ENCODE results near the gene AGBL3.

Gene AGBL3

GRCh38 chr7:135150072-135150782 is 163.9 kb downstream of the AGBL3 start:
- no peak for DNase-seq

- DNase-seq = no peak
Measured at GRCh38 chr7:135151132-135151531, 164.8 kb downstream of the AGBL3 start.

DNA sequence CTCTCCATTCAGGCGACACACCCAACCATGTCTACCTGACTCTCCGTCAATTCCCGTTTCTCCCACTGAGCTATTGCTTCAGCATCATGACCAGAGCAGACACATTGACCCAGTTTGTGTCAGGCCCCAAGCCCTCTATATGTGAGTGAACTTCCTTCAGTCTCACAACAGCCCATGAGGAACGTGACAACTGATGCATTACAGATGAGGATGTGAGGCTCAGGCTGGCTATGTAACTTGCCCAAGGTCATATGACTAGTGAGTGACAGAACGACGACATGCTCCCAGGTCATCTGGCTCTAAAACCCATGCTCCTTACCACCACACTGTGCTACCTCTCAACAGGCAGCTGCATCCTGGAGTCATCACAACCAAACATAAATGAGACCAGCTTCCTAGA is 165.2 kb downstream of the AGBL3 start:
- no peak for DNase-seq

GRCh38 chr7:135152442-135152841 is 166.1 kb downstream of the AGBL3 start:
- no peak for DNase-seq

DNA sequence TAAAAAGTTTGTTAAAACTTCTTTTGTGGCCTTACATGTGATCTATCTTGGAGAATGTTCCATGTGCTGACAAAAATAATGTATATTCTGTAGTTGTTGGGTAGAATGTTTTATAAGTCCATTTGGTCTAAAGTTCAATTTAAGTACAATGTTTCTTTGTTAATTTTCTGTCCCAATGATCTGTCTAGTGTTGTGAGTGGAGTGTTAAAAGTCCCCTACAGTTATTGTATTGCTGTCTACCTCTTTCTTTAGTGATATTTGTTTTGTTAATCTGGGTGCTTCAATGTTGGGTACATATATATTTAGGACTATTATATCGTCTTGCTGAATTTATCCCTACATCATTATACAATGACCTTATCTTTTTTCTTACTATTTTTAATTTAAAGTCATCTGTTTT is 168.4 kb downstream of the AGBL3 start:
- no peak for DNase-seq

GRCh38 chr7:135156290-135156689 is 170.0 kb downstream of the AGBL3 start:
- DNase-seq = no peak

GRCh38 chr7:135158141-135158655 is 171.9 kb downstream of the AGBL3 start:
- DNase-seq = no peak

GRCh38 chr7:135158874-135159273 is 172.6 kb downstream of the AGBL3 start:
- no peak for DNase-seq

GRCh38 chr7:135159359-135160085 is 173.2 kb downstream of the AGBL3 start:
- peak; percentile 37 for DNase-seq

DNA sequence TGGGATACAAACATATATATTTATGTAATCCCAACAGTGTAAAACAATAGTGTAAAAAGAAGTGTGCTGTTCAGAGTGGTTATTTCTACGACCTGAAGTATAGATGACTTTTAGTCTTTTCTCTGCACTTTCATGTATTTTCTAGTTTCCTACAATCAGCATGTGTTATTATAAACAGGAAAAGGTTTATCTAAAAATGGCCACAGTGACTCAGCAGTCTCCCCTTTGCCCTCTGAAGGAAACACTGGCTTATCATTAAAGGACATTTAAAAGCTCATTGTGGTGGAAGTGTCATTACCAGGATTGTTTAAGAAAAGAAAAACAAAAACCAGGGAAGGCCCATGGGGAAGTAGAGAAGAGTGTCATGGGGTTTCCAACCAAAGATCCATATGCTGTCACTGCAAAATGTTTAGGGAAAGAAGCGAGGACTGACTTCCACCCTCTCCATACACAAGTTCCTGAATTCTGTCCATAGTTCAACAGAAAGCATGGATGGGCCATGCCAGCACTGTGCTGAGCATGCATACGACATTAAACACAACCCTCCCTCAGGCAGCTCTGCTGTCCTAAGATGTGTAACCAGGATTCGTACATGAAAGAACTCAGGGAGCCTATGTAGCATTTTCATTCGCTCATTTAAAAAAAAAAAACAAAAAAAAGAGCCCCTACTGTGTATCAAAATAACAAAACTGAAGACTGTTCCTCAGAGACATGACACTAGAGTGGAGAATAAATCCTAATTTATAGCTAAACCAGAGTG is 174.0 kb downstream of the AGBL3 start:
- peak; percentile 55 for DNase-seq

- no peak for DNase-seq
Measured at GRCh38 chr7:135160858-135161653, 174.7 kb downstream of the AGBL3 start.

- no peak for DNase-seq
Measured at GRCh38 chr7:135161669-135162068, 175.4 kb downstream of the AGBL3 start.

DNA sequence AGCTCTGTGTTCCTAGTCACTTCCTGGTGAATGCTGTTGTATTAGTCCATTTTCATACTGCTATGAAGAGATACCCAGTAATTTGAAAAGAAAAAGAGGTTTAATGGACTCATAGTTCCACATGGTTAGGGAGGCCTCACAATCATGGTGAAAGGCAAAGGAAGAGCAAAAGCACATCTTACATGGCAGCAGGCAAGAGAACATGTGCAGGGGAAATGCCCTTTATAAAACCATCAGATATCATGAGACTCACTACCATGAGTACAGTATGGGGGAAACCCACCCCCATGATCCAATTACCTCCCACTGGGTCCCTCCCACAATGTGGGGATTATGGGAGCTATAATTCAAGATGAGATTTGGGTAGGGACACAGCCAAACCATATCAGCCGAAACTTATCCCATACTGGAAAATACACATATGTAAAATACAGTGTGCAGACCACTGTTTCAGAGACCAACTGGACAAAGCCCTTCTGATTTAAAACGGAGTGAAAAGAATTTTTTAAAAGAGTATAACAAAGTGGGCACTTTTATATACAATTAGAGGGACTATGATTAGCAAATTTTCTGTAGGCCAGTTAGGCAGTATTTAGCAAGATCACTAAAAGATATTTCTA is 176.2 kb downstream of the AGBL3 start:
- no peak for DNase-seq

DNA sequence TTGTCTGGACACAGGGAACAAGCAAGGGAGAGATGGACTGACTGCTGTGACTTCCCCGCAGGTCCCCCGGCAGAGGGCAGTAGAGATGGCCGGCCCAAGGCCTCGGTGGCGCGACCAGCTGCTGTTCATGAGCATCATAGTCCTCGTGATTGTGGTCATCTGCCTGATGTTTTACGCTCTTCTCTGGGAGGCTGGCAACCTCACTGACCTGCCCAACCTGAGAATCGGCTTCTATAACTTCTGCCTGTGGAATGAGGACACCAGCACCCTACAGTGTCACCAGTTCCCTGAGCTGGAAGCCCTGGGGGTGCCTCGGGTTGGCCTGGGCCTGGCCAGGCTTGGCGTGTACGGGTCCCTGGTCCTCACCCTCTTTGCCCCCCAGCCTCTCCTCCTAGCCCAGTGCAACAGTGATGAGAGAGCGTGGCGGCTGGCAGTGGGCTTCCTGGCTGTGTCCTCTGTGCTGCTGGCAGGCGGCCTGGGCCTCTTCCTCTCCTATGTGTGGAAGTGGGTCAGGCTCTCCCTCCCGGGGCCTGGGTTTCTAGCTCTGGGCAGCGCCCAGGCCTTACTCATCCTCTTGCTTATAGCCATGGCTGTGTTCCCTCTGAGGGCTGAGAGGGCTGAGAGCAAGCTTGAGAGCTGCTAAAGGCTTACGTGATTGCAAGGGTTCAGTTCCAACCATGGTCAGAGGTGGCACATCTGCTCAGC is 178.2 kb downstream of the AGBL3 start:
- DNase-seq = no peak

DNA sequence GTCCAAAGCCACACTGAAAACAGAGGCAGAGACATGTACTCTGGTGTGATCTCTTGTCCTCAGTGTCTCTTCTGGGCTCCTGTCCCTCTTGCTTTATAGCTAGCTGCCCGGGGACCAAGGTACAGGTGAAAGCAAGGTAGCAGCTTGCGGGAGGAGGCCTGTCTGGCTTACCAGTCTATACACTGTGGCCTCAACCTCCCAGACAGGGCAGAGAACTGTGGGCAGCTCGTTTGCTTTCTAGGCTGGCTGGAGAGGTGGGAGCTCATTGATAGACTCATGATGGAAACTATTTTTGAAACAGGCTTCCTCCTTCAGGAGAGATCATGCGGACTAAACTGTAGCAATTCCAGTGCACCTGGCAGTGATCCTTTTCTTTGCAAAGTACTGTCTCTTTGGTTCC is 179.6 kb downstream of the AGBL3 start:
- no peak for DNase-seq

- no peak for DNase-seq
Measured at GRCh38 chr7:135166338-135166990, 180.2 kb downstream of the AGBL3 start.

DNA sequence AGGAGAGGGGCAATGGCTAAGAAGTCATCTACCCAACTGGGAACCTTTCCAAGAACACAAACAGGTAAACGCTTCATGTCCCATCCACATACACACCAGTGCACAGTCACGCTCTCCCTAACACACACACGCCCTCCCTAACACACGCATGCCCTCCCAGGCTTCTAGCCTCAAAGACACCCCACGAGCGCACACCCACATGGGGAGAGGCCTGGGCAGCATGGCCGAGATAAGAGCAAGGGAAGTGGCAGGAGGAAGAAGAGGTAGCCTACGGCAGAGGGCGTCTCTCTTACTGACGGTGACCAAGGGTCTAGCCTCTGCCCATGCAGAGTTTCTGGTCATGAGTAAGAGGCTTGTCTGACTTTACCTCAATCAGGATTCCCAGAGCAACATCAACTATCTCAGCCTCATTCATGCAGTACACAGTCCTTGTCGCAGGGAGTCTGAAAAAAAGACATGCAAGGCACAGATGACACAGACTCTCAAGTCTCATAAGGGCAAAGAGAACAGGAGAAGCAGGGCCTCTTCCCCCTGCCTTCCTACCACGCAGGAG is 181.1 kb downstream of the AGBL3 start:
- no peak for DNase-seq

- no peak for DNase-seq
Measured at GRCh38 chr7:135168001-135168400, 181.7 kb downstream of the AGBL3 start.

GRCh38 chr7:135168489-135169140 is 182.3 kb downstream of the AGBL3 start:
- DNase-seq = no peak

Data from HCEC 1CT (cell line).